ENCODE measurements around the gene OSM. TPM values are rescaled to one million over a fixed set of nuclear protein-coding genes. Genes with fewer than 3 reads are reported as not detected.

OSM gene
- total RNA-seq, 4 donors from 2014 or later: 0.40 TPM; not detected in 3

DNA sequence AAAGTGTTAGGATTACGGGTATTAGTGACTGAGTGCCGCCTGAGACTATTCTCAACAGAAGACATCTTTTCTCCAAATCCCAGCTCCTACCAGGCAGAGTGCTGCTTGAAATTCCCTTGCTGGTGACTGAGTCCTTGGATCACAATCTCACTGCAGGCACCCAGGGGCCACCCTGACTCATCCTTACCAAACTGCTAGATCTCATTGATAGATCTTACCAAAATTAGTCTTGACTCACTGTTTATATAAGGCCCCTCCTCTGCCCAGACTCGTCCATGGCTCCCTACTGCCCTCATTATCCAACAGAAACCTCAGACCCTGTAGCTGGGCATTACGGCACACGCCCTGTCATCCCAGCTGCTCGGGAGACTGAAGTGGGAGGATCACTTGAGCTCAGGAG, 45.4 kb upstream of the OSM start:
- intact Hi-C loops (cut with DNase I): no loop called here
- Histone ChIP-seq H3K4me3 (replicated peaks in 1 of 3) (no peak overlapping the region), H3K36me3 (no peaks in the 10 kb centered on the region), H3K9me3 (no peaks in the 10 kb centered on the region), H3K27me3 (no peaks in the 10 kb centered on the region), H3K4me1 (peaks cover 79 to 98% of the 10 kb centered on the region in 2 donors), H3K27ac (peak overlapping the region; percentile 65 to 87 (median 84))
- TF ChIP-seq CTCF (IDR thresholded peaks at IDR 0.05) (no peak), POLR2A (IDR thresholded peaks at IDR 0.05) (no peak)
- no peak for DNase-seq
- 63 to 64% methylated on average over 6 of the region's 6 CpGs for WGBS, 2 donors

- intact Hi-C loops (cut with DNase I): no loop called here
- TF ChIP-seq CTCF (IDR thresholded peaks at IDR 0.05) (no peak), POLR2A (IDR thresholded peaks at IDR 0.05) (peak in 1 of 2 donors; percentile 56)
- WGBS, 2 donors: 30 to 31% methylated on average over 8 of the region's 8 CpGs
- DNase-seq: peak; percentile 96 to 97
- no peaks in the 10 kb centered on the region for H3K36me3 ChIP-seq
- H3K4me3 ChIP-seq (replicated peaks in 1 of 3): no peak overlapping the region
- no peaks in the 10 kb centered on the region for H3K27me3 ChIP-seq
- no peaks in the 10 kb centered on the region for H3K9me3 ChIP-seq
- H3K27ac ChIP-seq: peak overlapping the region; percentile 65 to 87 (median 84)
- H3K4me1 ChIP-seq: peaks cover 80 to 98% of the 10 kb centered on the region in 2 donors
These were observed 44.5 kb upstream of the OSM start for GRCh38 chr22:30310881-30311771.

- Histone ChIP-seq H3K27ac (peak overlapping the region; percentile 51 to 87 (median 84)), H3K4me3 (replicated peaks in 1 of 3) (no peak overlapping the region), H3K27me3 (no peaks in the 10 kb centered on the region), H3K36me3 (no peaks in the 10 kb centered on the region), H3K9me3 (no peaks in the 10 kb centered on the region), H3K4me1 (peaks cover 82 to 98% of the 10 kb centered on the region in 2 donors)
- WGBS, 2 donors: 51 to 71% methylated on average over 7 of the region's 7 CpGs
- TF ChIP-seq CTCF (IDR thresholded peaks at IDR 0.05) (peak in 1 of 6 experiments; percentile 13), POLR2A (IDR thresholded peaks at IDR 0.05) (no peak)
- intact Hi-C loops (cut with DNase I): no loop called here
- DNase-seq: no peak
These were observed 43.5 kb upstream of the OSM start for GRCh38 chr22:30309951-30310741.

GRCh38 chr22:30308518-30309230, 42.0 kb upstream of the OSM start:
- peaks cover 92 to 98% of the 10 kb centered on the region in 2 donors for H3K4me1 ChIP-seq
- intact Hi-C loops (cut with DNase I): no loop called here
- TF ChIP-seq POLR2A (IDR thresholded peaks at IDR 0.05) (no peak), CTCF (IDR thresholded peaks at IDR 0.05) (no peak)
- H3K27me3 ChIP-seq: no peaks in the 10 kb centered on the region
- H3K9me3 ChIP-seq: no peaks in the 10 kb centered on the region
- no peaks in the 10 kb centered on the region for H3K36me3 ChIP-seq
- no peak for DNase-seq
- WGBS, 2 donors: 74 to 79% methylated on average over 5 of the region's 5 CpGs
- no peak overlapping the region for H3K4me3 ChIP-seq (replicated peaks in 1 of 3)
- peak overlapping the region; percentile 51 to 87 (median 84) for H3K27ac ChIP-seq

Data from thyroid gland (tissue), 4 donors.